DMS114 treated with DMSO at 0.1 percent for 48 hours (cell line): ENCODE results near the gene SLC3A2.
"Not testable (repeated sequence)": the region's sequence is repeated elsewhere in the genome, so short reads cannot be mapped to it uniquely, and the experiment has no call there.

Experiments used
- DNase-seq: peaks from one replicate; lab custom pipeline; 2025; ENCODE audit not compliant: unreplicated experiment; lab: John Stamatoyannopoulos, UW

SLC3A2 gene

DNA sequence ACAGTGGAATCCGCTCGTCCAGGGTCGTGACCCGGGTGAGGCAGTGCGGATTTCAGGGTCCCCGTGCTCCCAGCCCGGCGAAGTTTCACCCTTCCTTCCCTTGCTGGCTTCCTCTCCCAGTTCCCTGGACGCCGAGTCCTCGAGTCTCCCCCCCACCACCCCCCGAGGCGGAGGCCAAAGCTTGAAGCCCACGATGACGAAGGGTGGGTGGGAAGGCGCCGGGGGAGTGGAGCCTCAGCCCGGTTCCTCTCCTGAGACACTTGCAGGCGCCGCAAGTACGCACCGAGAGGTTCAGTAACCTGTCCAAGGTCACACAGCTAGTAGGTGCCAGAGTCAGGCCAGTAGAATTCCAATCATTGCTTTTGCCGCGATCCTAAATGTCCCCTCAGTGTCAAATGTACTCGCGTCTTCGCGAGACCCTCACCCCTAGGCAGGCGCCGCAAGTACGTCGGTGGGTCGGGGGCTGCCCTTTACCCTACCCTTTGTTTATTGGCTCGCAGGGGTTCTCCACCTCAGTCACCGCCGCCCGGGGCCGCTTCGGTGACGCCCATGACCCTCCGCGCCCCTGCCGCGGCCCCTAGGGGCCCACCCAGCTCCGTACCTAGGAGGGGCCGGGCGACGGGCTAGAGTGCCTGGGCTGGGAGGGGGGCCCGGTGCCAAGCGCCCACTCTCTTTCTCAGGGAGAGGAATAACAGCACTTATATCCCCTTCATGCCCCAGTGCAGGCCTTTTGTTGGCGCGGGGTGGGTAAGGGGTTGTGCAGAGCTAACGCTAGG lies 46.2 kb downstream of the SLC3A2 start:
- no peak for DNase-seq

DNA sequence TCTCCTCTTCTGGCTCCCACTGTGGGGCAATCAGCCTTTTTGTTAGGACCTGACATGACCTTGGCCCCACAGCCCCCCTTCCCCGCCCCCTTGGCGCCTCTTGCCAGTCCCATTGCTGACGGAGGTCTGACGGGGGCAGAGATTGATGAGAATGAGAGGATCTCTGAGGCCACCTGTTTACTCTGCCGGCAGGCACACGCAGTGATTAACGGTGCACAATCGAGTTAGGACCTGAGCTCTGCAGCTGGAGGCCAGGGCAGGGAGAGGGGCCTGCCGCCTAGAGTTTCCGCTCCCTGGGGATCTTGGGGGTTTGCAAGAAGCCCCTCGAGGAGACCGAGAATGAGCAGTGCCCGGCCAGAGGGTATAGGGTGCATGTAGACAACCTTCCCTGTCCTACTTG lies 47.3 kb downstream of the SLC3A2 start:
- no peak for DNase-seq

DNA sequence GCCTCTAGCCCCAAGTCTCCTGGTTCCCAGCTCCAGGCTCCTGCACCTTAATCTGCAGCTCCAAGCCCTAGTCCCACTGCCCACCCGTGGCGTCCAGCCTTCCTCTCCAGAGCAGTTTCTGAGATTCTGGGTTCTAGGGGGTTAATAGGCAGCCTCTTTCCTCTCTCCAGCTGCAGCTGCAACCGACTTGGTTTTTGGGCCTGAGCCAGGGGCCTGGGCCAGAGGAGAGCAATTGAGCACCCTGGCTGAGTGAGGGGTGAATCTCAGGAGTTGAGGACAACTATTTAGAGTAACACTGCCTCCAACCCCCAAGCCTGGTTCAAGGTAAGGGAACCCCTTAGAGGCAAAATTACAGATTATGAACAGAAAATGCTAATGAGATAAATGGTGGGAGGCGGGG lies 49.5 kb downstream of the SLC3A2 start:
- no peak for DNase-seq

DNA sequence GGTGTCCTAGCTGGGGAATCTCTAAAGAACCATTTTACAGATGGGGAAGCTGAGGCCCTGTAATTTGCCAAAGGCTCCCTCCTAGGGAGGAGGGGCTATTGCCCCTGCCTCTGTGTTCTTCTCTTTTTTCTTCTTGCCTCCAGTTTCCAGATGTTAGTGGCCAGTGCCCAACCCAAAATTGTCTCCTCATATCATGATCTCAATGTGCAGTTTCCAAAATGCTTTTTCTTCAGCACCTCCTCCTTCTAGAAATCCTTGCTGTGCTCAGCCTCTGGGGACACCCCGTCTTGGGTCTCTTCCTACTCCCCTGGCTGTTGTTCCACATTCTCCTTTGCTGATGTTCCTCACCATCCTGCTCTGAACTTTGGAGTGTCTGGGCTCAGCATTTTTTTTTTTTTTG lies 50.0 kb downstream of the SLC3A2 start:
- DNase-seq = no peak

DNA sequence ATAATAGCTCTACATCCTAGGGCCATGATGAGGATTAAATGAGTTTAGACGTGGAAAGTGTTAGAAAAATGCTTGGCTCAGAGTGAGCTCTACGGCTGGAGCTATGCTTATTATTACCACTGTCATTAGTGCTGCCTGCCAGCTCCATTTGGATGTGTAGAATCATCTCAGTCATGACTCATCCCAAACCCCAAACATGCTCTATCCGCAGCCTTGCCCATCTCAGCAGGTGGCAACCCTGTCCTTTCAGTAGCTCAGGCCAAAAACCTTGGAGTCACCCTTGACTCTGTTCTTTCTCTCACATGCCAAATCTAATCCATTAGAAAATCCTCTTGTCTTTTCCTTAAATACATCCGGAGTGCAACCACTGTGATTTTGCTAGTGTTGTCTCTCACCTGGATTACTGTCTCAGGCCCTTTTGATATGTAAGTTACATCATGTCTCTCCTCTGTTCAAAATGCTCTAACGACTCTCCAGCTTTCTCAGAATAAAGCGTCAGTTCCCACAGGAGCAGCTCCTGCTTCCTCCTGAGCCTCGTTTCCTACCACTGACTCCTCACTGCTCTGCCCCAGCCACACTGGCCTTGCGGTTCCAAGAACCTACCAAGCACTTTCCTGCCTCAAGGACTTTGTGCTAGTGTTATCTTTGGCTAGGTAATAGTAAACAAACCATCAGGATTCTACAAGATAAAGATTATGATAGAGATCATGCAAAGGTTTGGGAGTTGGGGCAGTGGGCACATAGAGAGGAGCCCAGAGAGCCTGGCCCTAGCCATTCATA lies 51.0 kb downstream of the SLC3A2 start:
- DNase-seq = no peak

DNA sequence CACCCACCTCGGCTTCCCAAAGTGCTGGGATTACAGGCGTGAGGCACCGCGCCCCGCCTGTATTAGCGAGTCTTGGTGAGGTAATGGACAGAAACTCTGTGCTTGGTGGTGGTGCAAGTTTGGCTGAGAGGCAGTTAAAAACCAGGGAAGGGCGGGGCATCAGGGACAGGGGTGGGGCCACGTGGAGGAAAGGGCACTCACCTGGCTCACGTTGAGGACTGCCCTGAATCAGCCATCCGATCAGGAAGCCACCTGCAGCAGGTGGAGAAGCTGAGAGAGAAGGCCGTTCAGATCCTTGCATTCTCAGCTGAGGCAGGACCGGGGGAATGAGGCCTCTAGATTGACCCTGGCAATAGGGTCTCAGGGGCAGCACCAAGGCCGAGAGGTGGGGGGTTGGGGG lies 52.6 kb downstream of the SLC3A2 start:
- no peak for DNase-seq

DNA sequence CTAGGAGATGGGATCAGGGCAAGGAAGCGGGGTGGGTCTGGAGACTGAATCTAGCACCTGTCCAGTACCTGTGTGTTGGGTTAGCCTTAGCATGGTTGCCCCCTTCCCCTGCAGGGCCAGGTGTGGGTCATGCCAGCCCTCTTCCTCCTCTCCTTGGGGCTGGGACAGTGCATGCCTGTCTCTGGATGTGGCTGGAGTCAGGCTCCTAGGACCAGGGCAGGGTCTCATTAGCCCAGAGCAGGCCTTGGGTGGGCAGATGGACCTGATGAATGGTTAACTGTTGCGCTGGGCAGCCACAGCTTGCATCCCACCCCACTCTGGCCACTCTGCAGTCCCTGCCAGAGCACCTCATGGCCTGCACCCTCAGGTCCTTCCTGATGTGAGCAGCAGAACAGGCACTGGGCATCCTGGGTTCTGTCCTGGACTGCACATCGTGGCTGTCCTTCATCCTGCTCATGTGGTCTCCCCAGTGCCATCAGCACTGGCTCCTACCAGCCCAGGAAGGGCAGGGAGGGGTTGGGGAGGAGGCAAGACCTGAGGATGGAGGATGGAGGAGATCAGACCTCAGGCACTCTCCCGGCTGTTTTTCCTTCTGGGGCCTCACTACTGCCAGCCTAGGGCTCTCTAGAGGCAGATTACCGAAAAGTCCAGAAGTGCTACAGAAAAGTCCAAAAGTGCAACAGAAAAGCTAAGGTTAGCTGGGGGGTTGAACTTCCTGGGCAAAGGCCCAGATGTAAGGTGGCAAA lies 53.2 kb downstream of the SLC3A2 start:
- DNase-seq = no peak

DNA sequence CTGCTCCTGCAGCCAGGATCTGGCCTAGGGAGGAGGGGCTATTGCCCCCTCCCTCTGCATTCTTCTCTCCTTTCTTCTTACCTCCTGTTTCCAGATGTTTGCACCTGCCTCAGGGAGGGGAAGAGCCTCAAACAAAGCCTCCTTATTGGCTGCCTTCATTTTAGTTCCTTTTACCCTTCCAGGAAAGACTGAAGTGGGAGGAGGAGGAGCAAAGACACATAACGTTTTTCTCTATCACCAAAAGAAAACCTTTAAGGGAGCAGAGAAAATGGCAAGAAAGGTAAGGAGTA lies 53.7 kb downstream of the SLC3A2 start:
- DNase-seq = no peak

DNA sequence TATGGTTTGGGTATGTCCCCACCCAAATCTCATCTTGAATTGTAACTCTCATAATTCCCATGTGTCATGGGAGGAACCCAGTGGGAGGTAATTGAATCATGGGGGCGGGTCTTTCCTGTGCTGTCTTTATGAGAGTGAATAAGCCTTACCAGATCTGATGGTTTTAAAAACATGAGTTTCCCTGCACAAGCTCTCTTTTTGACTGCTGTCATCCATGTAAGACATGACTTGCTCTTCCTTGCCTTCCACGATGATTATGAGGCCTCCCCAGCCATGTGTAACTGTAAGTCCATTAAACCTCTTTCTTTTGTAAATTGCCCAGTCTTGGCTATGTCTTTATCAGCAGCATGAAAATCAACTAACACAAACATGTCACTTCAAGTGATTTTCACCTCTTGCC lies 56.8 kb downstream of the SLC3A2 start:
- not testable (repeated sequence) for DNase-seq
